Smooth muscle cell of the brain vasculature (primary cell): Measurements from ENCODE around the gene ENPP7.

Source experiments
- DNase-seq: peaks from one replicate; pipeline ENCODE4 v3.0.0-alpha.2; 2012; ENCODE audit warnings: low read depth, low spot score

ENPP7 gene

GRCh38 chr17:79777894-79778503, 47.3 kb downstream of the ENPP7 start, which contains the start of gene CBX2:
Gene CBX2 (plus strand): TSS chr17:79778148. CDS start chr17:79778236, 88 bp downstream.
- DNase-seq: no peak

- DNase-seq: no peak
These were observed 47.9 kb downstream of the ENPP7 start for GRCh38 chr17:79778504-79779083.

GRCh38 chr17:79779084-79779529, 48.4 kb downstream of the ENPP7 start:
- DNase-seq: no peak

GRCh38 chr17:79779661-79780365, 49.1 kb downstream of the ENPP7 start:
- no peak for DNase-seq

GRCh38 chr17:79781012-79781650, 50.4 kb downstream of the ENPP7 start:
- DNase-seq: no peak

GRCh38 chr17:79781736-79782575, 51.2 kb downstream of the ENPP7 start:
- DNase-seq: no peak

- no peak for DNase-seq
These were observed 53.1 kb downstream of the ENPP7 start for GRCh38 chr17:79783891-79784290.

- no peak for DNase-seq
These were observed 53.7 kb downstream of the ENPP7 start for GRCh38 chr17:79784353-79785016.

- DNase-seq: no peak
These were observed 54.5 kb downstream of the ENPP7 start for GRCh38 chr17:79785017-79785899.

- no peak for DNase-seq
These were observed 55.4 kb downstream of the ENPP7 start for GRCh38 chr17:79785900-79786810.

GRCh38 chr17:79786930-79787643, 56.3 kb downstream of the ENPP7 start:
- DNase-seq: no peak

GRCh38 chr17:79788455-79788854, 57.7 kb downstream of the ENPP7 start:
- no peak for DNase-seq

GRCh38 chr17:79788989-79789942, 58.5 kb downstream of the ENPP7 start:
- DNase-seq: no peak

GRCh38 chr17:79789943-79790804, 59.4 kb downstream of the ENPP7 start:
- DNase-seq: no peak

GRCh38 chr17:79790805-79791734, 60.3 kb downstream of the ENPP7 start:
- no peak for DNase-seq
